Activated CD8-positive, alpha-beta memory T cell treated with anti-CD3 and anti-CD28 coated beads, Interleukin-2, amount 50 U/mL, for 24 hours (primary cell): ENCODE results near the gene NTN4.
"Not testable (repeated sequence)": the region's sequence is repeated elsewhere in the genome, so short reads cannot be mapped to it uniquely, and the experiment has no call there.

Experiments
- DNase-seq: peaks from one replicate; pipeline ENCODE4 v3.0.0-alpha.2; 2020; ENCODE audit errors: extremely low read depth

NTN4 gene

DNA sequence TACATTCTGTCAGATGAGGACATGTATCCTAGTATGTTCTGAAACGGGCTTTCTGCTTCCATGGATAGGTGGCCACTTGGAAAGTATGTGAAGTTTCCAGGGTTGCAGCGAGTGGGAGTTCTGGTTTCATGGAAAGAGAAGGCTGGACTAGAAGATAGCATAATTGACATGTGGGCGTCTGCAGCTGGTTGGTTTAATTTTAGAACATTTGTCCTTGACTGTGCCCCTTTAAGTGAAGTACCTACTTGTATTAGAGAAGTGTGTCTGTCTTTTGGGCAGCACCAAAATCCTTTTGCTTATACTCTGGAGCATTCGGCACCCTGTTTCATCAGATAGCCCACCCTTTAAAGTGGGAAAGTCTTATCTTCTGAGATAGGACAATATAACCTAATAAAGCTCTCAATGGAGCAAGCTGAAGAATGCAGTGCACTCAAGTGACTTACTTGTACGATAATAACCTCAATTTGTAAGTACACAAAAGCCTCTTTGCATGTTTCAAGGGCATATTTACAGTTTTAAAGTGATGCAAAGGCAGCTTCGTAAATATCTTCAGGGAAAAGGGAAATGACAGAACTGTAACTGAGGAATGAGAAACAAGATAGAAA, 35.2 kb downstream of the NTN4 start:
- DNase-seq: no peak

DNA sequence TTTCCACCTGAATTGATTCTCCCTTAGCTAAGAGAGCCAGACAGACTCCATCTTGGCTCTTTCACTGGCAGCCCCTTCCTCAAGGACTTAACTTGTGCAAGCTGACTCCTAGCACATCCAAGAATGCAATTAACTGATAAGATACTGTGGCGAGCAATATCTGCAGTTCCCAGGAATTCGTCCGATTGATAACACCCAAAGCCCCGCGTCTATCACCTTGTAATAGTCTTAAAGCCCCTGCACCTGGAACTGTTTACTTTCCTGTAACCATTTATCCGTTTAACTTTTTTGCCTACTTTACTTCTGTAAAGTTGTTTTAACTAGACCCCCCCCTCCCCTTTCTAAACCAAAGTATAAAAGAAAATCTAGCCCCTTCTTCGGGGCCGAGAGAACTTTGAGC, 44.5 kb downstream of the NTN4 start:
- not testable (repeated sequence) for DNase-seq

DNA sequence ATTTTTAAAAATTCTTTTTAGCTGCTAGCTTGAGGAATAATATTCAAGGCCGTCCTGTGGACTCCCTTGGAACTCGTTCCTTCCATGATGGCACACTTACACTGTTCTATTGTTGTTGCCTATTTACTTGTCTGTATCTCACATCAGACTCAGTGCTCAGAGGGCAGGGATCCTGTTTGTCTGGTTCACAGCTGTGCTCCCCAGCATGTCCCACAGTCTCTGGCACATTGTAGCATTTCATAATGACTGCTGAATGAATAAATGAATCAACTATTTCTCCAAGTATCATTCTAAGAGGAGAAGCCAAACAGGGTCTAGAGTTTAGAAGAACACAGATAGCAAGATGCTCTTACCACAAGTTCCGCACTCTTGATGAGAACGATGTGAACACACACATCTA, 48.0 kb downstream of the NTN4 start:
- DNase-seq: no peak

GRCh38 chr12:95741635-95742034, 48.9 kb downstream of the NTN4 start:
- no peak for DNase-seq

GRCh38 chr12:95740751-95741150, 49.8 kb downstream of the NTN4 start:
- no peak for DNase-seq

DNA sequence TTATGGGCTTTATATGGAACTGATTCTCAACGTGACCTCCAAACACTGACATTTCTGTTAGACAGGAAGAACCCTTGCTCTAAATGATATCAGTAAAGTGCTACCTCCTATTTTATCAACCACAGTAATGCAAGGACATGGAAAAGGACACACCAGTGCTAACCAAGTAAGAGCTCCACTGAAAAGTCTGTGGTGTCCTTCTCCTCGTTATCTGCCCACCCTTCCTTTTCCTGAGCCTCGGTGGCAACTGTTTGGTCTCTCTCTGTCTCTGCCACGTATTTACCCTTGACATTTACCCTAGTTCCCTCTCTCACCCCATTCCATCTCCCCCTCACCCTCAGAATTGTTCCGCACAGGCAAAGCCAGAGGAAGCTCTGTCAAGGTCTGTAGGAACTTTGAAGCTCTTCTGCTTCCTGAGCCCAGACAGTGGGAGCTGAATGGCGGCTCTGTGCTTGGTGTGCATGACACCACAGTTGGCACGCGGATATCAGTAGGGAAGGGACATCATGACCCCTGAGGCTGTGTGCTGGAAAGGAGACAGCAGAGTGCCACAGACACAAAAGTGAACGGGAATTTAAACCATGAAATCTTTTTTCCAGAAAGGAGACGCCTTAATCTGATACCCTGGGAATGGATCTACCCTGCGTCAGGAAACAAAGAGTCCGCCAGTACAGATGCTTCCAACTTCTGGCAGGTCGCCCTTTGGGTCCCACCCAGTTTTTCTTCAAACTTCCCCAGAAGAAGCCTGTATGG, 50.8 kb downstream of the NTN4 start:
- DNase-seq: no peak

GRCh38 chr12:95738024-95738611, 52.4 kb downstream of the NTN4 start:
- DNase-seq: no peak

- no peak for DNase-seq
Observed at GRCh38 chr12:95736631-95737030, 53.9 kb downstream of the NTN4 start.

DNA sequence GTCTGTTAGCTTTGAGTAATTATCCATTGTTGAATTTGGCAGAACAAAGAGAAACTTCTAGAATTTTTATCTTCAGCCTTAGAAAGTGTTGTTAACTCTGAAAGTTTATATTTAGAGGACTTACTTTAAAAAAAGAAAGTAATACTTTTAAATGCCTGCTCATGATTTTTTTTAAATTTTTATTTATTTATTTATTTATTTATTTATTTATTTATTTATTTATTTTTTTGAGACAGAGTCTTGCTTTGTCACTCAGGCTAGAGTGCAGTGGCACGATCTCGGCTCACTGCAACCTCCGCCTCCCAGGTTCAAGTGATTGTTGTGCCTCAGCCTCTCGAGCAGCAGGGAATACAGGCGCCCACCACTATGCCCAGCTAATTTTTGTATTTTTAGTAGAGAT, 54.8 kb downstream of the NTN4 start:
- not testable (repeated sequence) for DNase-seq

DNA sequence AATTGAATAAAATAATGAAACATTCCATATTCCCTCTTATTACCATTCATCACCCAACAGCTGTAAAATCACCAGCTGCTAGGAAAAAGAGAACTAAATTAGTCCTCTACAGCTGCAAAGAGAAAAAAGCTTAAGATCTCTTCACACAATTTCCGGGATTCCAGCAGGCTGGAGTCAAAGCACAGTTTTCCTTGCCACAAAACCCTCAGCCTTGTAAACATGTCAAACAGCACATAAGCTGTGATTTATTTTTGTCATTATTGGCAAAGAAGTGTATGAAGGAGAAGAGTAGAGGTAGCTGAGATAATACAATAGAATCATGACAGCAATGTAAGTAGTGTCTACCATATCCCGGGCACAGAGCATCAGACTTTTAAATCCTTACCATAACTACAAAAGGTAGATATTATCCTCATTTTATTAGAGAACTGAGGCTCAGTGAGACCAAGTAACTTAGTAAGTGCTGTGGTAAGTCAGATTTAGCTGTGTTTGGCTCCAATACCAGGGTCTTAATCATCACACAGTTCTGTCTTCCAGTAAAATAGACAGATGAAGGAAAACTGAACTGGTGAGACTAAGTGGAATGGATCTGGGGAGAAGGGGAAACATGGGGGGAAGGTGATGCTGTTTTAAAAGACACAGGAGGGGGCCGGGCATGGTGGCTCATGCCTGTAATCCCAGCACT, 57.3 kb downstream of the NTN4 start:
- DNase-seq: no peak

DNA sequence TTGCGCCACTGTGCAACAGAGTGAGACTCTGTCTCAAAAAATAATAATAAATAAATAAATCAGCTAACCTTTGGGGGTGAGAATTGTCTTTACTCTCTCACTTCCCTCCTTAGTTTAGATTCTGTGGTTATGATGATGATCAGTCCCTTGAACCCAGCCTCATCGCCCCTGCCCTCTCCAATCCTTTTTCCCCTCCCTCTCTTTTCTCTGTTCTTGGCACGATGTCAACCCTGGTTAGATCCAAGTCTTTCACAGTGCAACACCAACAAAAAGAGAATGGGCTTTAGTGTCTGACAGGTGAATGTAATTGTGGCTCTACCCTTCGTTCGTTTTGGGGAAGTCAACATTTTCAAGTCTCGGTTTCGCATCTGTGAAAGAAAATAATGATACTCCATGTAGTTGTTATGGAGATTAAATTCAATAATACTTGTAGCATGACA, 59.0 kb downstream of the NTN4 start:
- DNase-seq: no peak

DNA sequence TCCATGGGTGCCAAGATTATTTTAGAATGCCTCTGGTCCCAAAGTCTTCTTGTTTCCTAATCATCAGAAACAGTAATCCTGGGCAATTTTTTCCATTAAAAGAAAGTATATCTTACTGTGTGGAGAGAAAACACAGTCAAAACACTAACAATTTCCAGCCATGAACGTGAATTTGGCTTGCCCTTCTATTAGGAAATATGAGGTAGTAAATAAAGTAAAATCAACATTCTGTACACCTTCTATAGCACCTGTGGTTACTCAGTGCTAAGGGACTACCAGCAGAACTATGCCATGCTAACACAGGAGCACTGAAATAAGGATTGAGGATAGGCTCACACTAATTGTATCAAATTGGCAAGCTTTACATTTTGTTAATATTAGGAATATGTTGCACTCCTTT, 60.1 kb downstream of the NTN4 start:
- no peak for DNase-seq

- no peak for DNase-seq
Observed at GRCh38 chr12:95726903-95727302, 63.7 kb downstream of the NTN4 start.

GRCh38 chr12:95724767-95725166, 65.8 kb downstream of the NTN4 start:
- no peak for DNase-seq

GRCh38 chr12:95723693-95724384, 66.7 kb downstream of the NTN4 start:
- no peak for DNase-seq

- no peak for DNase-seq
Observed at GRCh38 chr12:95721320-95721719, 69.2 kb downstream of the NTN4 start.

DNA sequence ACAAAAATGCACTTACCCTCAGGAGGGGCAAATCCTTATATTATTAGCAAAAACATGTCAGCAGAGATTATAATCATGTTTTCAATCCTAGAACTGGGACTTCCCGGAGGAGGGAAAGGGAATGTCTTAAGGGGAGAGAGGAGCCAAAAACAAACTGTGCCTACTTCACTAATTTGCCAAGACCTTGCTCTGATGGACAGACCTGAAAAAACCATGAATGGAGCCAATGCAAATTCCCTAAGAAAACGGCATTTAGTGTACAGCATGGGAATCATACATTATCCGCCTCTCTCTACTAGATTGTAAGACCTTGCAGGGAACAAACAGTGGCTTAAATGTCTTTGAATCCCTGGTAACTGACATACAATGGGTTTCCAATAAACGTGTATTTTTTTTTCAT, 70.4 kb downstream of the NTN4 start:
- no peak for DNase-seq

DNA sequence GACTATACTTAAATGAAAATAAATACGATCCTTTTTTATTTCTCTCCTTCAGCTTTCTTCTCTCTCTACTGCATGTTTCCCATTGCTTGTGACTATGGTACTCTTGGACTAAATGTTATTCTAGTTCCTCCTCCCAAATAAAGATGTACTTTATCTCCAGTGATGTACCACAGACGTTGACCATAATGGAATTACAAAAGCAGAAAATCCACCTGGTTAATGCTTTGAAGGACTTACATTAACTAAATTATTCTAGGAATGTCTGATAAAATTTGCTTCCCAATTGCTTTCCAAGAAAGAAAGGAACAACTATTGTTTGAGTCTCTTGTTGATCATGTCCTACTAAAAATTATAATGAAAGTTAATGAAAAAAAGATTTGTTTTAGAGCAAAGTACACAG, 71.8 kb downstream of the NTN4 start:
- no peak for DNase-seq

DNA sequence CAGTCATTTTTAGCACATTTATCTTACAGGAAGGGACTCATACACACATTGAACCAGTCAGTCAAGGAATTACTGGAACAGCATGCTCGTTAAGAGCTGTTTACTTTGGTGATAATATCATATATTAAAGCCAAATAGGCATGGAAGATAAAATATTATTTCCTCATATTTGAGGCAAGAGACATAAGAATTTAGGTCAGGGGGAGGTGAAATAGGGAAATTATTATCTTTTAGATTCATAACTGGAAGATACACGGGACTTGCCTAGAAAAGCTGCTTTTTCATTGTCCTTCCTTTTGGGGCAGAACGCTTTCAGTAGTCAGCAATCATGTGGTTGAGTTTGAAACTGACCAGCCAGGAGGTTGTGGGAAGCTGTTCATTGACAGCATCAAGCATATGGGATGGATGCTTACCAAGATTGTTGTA, 72.5 kb downstream of the NTN4 start:
- DNase-seq: no peak

DNA sequence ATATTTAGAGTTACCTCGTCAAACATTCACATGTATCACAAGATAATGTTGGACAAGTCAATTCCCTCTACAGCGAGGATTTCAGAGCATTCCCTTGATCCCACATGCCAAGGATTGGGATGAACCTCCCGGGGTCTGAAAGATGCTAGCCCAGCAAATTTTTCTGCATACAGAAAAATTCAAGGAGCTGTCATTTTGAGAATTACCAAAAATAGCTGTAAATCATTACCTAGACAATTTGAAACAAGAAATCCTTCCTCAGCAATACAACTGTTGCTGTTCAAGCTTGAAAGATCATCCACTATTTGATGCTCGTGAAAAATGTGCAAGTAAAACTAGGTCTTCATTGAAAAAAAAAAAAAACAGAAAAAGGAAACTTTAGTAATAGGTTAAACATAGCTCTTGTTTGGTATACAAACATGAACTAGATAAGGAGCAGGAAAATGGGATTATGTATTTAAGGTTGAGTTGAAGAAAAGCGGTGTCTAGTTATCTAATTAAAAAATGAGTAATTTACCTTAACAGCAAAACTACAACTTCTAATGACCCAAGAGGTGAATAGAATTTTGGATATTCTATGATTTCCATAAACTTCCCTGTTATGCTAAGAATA, 73.1 kb downstream of the NTN4 start:
- DNase-seq: no peak

GRCh38 chr12:95715177-95715576, 75.4 kb downstream of the NTN4 start:
- DNase-seq: no peak

DNA sequence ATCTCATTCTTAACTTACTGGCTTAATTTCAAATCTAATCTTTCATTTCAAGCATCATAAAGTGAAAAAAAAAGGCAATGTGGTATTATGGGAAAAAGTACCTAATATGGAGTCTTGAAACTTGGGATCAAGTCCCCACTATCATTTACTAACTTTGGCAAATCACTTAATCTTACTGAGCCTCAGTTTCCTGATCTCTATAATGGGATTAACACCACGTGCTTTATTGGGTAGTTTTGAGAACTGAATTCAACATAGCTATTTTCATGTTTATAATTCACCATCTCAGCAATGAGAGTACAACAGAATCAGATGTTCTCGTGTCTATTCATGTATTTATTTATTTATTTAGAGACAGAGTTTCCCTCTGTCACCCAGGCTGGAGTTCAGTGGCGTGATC, 78.3 kb downstream of the NTN4 start:
- DNase-seq: no peak
